ENCODE data around the gene COMT.
"Not testable (repeated sequence)": the region's sequence is repeated elsewhere in the genome, so short reads cannot be mapped to it uniquely, and the experiment has no call there.

COMT gene

DNA sequence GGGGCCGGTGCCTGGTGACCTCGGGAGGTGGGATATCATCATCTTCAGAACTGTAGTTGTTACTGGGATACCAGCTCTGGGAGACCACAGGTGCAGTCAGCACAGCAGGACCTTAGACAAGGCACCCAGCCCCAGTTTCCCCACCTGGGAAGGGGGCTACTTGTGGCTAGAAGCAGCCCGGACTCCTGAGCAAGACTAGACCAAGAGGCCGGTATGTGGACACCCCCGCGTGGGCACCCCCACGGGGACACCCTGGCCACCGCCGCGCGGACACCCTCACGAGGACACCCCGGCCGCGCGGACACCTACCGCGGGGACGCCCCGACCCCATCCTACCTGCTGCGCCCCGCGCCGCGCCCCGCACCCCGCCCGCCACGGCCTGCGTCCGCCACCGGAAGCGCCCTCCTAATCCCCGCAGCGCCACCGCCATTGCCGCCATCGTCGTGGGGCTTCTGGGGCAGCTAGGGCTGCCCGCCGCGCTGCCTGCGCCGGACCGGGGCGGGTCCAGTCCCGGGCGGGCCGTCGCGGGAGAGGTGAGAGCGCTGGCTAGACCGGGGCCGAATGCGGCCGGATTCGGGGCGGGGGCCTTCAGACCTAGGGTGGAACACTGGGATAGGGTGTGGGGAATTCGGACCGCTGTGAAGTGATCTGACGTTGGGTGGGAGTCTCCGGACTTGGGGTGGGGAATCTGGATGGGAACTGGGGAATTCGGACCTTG is at the start of gene COMT, which contains the start of gene TXNRD2:
Gene COMT, plus strand, starts transcription at position 408 of the 718 bp plus-strand sequence. CDS start 20,755 bp downstream, outside the sequence.
Gene TXNRD2, minus strand, starts transcription at position 454 of the 718 bp plus-strand sequence. Its CDS starts 15 bp downstream, at position 439.
- DNase-seq: peak; percentile 39 to 70 (median 62)

DNA sequence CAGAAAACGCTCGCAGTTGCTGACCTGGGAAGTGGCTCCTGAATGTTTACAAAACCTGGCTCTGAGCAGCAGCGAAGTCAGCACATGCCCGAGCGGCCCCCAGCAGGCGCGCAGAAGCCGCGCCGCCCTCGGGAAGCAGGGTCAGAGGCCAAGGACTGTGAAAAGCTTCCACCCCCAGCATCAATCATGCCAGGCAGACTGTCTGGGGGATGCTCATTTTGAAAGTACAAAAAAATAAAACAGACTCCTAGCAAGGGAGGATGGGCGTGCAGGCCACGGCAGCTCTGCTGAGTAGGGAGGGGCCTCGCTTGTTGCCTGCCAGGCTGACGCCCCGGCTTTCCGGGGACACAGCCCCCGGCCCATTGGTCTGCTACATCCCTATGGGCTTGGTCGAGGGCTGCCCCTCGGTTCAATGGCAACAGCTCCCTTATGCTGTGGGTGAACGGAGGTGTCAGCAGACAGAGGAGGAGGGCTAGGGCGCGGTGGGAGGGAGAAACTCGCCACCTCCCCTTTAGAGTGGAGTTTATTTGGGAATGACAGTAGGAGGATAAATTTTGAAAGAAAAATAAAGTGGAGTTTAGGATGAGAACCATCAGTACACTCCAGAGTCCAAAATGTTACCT is 49.2 kb upstream of the COMT start:
- DNase-seq: peak; percentile 19 to 29 (median 28)

DNA sequence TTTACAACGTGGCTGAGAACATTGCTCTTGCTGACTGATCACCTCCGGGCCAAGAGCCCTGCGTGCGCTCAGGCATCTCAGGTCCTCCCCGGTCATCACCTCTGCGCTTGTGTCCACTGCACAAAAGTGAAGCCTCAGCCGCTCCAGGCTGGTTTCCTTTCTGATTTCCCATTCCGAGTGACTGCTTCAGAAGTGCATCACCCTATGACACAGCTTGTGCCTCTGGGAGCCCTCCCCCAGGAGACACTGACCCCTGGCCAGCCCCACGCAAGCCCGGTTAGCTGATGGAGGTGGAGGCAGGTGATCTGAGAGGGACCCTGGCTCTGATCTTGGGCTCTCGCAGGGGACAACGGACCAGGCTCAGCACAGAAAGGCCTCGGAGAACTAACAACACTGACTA is 48.6 kb upstream of the COMT start:
- DNase-seq: no peak

DNA sequence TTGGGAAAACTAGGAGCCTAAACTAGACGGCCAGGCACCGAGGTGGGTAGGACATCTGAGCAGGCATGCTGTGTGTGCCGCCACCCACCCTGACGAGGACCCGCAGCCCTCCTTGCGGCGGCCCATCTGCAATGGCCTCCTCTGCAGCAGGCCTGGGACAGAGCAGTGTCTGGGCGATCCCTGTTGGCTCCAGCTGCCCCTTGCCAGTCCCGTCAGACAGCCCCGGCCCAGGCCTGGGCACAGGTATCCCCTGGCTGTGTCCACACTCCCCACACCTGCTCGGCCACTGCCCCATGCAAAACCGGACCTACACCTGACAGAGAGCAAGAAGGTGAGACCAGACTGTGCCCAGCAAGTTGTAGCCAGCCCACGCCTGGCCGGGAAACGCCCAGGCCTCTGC is 48.2 kb upstream of the COMT start:
- DNase-seq: no peak

DNA sequence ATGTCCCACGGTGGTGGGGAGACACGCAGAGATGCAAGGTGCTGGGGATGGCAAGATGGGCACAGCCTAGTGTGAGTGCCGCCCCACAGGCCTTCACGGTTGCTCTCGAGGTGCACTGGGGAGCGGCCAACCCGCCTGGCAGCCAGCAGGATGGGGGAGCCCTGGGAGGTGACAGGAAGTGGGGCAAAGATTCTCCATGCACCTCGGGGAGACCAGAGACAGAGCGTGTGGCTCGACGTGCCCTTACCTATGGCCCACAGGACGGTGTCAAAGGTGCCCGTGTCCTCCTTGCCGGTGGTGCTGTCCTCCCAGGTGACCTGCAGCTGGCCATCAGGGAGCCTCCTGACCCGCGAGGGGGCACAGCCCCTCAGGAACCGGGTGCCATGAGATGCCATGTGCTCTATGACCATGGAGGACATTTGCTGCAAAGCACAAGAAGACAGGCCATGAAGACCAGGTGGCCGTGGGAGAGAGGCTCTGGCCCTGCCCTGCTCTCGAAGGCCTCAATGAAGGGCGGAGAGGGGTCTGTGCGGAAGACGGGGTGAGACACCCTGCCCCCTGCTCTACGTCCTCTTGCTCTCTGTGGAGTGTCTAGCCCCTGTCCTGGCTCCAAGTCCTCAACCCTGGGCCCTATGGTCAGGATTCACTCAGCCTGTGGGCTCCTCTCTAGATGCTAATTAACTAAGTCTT is 46.3 kb upstream of the COMT start:
- no peak for DNase-seq

DNA sequence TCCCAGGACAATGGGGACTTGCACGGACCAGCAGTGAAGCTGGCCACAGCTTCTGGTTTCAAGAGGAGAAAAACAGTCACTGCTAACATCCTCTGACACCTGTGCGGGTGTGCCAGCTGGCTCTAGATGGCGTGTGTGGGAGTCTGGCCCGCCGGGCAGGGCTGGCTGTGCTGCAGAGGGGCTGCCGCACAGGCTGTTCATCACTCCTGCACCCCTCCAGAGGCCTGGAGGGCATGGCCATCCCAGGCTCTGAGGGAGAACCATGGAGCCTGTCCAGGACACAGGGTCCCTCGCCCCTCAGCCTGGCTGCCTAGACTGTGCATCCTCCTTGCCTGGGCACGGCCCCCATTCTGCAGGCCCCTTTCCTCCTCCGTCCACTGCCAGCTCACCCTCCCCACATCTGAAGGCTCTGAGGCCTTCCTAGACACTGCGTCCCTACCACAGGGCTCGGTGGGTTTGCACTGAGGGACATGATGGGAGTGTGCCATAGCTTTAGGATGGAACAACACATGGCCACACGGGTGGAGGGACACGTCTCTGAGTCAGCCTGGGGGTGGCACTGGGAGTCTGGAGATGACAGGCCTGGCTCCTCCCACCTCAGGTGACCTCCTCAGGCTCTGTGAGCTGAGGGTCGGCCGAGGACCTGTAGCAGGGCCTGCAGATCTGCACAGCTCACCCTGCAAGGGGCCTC is 44.8 kb upstream of the COMT start:
- DNase-seq: peak in 1 of 4 experiments; percentile 21

DNA sequence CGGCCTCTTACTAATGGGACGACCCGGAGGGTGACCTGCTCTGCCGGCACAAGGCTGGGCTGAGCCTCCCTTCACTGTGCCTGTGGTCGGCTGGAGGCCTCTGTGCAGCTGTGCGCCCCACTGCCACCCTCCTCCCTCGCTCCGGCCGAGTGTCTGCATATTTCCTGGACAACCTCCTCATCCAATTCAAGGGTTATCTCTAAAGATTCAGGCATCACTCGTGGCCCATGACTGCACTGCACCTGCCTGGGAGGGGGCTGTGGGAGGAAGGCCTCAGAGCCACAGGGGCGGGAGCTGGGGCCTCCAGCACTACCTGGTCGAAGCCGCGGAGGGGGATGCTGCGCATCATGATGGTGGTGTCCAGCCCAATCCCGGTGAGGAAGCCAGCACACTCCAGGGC is 43.8 kb upstream of the COMT start:
- DNase-seq: no peak

DNA sequence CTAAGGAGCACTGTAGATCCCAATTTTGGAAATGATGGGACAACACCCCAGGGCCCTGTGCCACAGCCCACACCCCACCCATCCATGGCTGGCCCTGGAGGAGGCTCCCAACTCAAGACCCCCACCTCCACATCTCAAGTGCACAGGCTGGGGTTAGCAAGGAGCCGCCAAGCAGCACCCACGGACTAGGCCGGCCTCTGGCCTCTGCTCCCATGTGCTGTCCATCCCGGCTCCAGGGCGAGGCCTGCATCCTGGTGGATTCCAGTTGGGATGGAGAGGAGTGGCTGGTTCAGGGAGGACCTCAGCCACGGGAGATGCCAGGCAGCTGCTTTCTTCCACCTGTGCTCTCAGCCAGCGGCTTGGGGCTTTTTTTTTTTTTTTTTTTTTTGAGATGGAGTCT is 43.4 kb upstream of the COMT start:
- DNase-seq: no peak

DNA sequence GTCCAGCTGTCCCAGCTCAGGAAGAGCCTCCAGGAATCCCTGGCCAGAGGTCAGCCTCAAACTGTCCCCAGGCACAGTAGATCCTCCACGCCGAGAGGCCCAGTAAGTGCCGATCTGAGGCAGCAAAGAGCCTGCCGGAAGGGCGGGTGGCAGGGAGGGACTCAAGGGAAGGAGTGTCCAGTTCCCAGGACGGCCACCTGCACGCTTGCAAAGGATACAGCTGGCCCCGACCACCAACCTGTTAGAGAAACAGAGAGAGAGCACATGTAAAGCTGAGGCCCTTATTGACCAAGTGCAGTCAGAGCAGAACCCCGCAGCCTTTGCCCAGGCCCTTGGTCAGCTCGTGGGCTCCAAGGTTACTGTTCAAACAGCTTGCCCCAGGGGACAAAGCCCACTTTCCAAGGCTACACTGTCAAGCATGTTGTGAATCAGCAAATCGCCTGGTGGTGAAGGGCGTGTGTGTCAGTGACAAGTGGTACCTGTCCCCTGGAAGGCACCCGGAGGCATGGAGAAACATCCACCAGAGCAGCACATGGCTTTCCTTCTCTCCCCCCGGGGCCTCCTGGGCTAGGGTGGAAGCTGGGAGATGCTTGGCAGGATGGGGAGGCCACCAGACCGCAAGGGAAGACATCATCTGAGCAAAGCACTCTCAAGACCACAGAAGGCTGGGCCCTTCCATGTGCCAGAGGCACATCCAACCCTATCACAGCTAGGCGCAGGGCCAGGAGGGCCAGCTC is 42.6 kb upstream of the COMT start:
- no peak for DNase-seq

DNA sequence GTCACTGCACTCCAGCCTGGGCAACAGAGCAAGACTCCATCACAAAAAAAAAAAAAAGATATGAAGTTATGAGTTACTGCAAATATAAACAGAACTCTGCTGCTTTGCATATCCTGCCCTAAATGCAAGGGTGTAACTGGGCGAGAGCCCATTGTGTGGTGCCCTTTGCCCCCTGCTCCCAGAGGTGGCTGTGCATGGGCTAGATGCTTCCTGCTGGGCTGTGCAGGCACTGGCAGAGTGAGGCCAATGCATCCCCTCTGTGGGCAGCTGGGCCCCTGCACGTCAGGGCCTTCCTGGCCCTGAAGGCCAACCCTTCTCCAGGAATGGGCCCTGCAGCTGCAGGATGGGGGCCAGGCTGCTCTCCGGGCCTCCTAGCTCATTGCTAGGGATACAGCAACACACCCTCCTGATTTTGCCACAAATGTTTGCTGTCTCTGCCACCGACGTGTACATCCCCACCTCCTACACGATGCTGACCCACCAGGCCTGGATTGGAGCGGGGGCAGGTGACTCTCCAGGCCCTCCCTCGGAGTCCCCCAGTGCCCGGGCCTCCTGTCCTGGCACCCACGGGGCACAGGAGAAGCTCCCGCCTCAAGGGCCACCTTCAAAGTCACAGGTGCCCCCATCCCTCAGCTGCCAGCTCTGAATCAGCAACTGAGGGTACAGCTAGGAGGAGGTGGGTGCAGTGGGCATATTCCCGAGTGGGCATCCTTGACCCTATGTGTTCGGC is 40.7 kb upstream of the COMT start:
- no peak for DNase-seq

DNA sequence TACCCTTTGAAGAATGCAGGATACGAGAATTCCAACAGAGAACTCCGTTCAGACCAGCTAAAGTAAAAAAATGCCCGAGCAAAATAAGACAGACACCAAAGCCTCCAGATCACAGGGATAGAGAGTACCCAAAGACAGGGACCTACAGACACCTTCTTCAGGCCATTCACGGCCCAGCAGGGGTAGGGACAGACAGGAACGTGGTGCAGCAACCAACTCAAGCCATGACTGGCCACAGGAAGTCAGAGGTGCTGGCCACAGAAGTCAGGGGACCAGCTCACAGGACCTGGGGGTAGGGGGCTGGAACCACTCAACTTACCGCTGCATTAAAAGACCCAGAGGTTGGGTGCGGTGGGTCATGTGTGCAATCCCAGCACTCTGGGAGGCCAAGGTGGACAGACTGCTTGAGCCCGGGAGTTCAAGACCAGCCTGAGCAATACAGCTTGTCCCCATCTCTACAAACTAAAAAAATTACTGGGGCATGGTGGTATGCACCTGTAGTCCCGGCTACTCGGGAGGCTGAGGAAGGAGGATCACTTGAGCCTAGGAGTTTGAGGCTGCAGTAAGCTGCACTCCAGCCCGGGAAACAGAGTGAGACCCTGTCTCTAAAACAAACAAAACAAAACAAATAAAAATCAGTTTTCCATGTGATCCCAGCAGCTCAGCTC is 39.9 kb upstream of the COMT start:
- DNase-seq: no peak

DNA sequence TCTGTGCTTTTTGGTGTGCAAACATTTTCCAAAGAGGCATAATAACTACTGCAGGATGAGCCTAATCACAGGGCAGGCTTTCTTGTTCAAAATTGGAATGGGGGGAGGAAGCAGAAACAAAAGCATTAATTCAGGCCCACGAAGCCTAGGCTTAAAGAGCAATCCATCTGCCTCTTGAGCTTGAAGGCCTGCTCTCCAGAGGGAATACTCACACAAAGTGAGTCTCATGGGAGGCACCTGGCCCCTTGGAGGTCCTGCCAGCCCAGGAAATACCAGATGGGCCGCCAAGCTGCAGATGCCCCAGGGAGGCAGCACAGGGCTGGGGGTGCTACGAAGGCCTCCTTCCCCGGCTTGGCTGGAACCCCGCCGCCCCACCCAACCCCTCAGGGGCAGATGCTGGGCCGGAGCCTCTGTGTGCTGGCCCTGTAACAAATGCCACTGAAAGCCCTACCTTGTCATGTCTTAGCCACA is 39.3 kb upstream of the COMT start:
- no peak for DNase-seq

DNA sequence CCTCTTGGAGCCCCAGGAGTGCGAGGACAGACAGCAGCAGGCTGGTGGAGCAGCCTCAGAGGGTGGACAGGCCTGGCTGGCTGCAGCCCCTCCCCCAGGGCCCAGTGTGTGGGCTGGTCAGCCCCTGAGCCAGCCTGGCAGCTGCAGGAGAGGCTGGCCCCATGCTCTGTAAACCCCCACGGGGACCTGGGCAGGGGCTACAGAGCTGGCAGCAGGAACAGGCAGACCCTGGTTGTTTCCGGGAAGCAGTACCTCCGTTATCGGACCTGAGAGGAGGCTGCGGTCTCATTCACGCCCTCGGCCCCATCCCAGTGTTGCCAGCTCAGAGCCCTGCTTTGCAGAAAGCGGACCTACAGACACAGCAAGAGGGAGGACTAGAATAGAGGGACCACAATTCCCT is 38.5 kb upstream of the COMT start:
- DNase-seq: no peak

DNA sequence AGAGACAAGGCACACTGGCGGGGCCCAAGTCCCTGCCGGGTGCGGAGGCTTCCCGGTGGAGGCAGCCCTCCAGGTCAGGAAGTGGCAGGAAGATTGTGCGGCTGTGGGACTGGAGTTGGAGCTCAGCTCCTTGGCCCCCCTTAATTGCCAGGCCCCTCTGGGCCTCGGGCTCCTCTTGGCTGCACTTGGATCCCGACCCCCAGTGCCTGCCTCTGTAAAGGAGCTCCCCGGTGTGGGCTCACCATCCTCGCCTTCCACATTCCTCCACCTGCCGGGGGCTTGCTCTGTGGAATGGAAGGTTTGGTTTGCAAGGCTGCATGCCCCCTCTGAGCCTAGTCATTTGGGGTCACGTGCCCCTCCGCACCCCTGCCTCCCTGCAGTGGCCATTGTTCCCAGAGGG is 38.1 kb upstream of the COMT start:
- no peak for DNase-seq

DNA sequence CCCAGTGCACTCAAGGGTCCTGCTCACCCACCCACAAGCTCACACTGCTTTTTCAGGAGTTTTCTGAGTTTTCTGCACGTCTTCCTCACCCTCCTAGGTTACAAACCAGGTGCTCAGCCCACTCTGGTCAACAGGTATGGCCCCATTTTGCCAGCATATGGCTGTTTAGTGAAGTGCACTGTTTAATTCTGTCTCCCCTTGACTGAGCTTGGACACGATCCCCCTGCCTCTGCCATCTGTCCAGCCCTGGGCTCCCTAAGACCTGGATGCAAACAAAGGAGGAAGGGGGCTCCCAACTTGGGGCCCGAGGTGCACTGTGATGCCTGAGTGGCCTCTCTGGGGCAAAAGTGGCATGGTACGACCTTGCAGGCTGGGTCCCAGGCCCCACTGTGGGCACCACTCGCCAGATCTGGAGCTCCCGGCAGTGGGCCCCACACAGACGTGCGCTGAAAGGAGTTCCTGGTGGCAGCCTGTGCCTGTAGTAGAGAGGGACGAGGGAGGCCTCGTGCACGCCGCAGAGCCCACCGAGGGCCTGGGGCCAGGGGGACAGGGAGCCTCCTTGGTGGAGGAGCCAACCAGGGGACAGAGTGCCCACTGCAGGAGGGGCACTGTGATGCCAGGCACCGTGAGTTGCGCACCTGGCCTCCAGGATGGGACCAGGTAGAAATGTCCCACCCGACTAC is 37.3 kb upstream of the COMT start:
- no peak for DNase-seq

DNA sequence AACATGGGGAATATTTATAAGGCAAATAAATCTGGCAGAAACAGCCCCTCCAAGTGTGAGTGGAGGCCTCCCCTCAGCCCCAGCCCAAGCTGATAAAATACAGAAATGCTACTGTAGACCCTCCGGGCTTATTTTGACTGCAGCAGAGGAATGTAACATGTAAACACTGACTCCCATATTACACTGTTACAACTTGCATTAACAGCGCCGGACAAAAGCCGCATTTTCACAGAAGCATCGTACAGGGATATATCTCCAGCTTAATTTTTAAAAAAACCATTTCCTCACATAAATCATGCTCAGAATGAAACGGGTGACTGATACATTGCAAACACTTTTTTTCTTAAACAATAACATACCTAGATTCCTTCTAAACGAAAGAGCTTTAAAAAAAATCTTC is 36.6 kb upstream of the COMT start:
- no peak for DNase-seq

DNA sequence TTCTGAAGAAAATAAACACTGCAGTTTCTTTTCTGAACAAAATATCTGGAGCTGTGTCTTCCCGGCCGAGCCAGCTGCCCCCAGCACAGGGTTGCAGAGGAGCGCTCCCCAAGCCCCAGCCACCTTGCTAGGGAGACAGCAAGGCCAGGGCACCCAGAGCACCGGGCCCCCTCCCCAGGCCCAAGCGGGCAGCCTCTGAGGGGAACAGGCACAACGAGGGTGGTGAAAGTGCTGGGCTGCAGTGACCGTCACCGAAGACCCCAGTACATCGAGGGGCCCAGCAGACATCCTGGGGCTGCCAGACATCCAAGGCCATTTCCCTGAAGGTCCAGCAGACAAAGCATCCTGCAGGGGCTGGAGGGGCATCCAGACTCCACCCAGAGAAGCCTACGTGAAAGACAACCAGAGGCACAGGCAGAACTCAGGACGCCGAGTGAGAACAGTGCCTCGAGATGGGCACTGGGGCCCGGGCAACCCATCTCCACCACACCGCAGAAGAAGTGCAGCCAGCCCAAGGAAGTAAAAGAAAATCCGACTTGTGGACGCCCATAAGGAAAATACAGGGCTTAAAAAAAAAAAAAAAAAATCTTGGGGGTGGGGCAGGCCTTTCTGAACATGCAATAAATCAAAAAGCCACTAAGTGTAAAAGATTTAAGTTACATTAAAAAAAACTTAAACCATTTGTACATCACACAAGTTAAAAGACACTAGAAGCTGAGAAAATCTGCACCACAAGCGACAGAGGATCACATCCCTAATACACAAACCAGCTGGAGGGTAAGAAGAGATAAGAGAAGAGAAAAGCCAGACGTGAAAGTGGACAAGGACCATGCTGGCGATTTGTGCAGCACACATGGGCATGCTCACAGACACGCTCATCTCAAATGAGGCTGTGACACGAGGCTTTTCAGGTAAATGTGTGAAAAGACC is 36.0 kb upstream of the COMT start:
- no peak for DNase-seq

DNA sequence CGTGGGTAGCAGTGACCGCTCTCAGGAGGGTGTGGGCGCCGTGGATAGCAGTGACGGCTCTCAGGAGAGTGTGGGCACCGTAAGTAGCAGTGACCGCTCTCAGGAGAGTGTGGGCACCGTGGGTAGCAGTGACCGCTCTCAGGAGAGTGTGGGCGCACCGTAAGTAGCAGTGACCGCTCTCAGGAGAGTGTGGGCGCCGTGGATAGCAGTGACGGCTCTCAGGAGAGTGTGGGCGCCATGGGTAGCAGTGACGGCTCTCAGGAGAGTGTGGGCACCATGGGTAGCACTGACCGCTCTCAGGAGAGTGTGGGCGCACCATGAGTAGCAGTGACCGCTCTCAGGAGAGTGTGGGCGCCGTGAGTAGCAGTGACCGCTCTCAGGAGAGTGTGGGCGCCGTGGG is 34.7 kb upstream of the COMT start:
- DNase-seq: not testable (repeated sequence)

DNA sequence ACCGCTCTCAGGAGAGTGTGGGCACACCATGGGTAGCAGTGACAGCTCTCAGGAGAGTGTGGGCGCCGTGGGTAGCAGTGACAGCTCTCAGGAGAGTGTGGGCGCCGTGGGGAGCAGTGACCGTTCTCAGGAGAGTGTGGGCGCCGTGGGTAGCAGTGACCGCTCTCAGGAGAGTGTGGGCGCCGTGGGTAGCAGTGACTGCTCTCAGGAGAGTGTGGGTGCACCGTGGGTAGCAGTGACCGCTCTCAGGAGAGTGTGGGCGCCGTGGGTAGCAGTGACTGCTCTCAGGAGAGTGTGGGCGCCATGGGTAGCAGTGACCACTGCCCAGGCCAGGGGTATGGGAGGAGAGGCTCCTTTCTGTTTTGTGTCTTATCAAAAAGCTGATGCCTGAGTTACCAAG is 33.7 kb upstream of the COMT start:
- DNase-seq: not testable (repeated sequence)

Measured in activated CD4-positive, CD25-positive, alpha-beta regulatory T cell (primary cell).